Neural crest cell (in vitro differentiated cells): ENCODE results near the gene SCP2. TPM values are rescaled to one million over a fixed set of nuclear protein-coding genes. Genes with fewer than 3 reads are reported as not detected.
A peak's percentile ranks its signal among the peaks of the same experiment; 100 is the strongest.

ENCODE experiments used
- DNase-seq: peaks from one replicate; pipeline ENCODE4 v3.0.0; 2021; ENCODE audit warnings: low read depth, mixed read lengths, low spot score
- H3K27ac Mint-ChIP-seq: one replicate; pipeline ENCODE4 v1.8.0; 2021; ENCODE audit warnings: mild to moderate bottlenecking, mixed read lengths; ENCODE audit not compliant: unreplicated experiment
- H3K27me3 Mint-ChIP-seq: 2 replicates; pipeline ENCODE4 v1.8.0; 2021; ENCODE audit warnings: low read depth, mild to moderate bottlenecking, mixed read lengths
- H3K36me3 Mint-ChIP-seq: 2 replicates; pipeline ENCODE4 v1.8.0; 2021; ENCODE audit warnings: low read depth, mild to moderate bottlenecking, mixed read lengths
- H3K4me1 Mint-ChIP-seq: 2 replicates; pipeline ENCODE4 v1.8.0; 2021; ENCODE audit warnings: mixed read lengths
- H3K4me3 Mint-ChIP-seq: one replicate; pipeline ENCODE4 v1.8.0; 2021; ENCODE audit warnings: mild to moderate bottlenecking, mixed read lengths
- H3K9me3 Mint-ChIP-seq: 2 replicates; pipeline ENCODE4 v1.8.0; 2021; ENCODE audit warnings: mixed read lengths
- CTCF ChIP-seq: fragments of 200-600 bp; sonication (generic); conservative IDR thresholded peaks from 2 replicates; pipeline ENCODE4 v1.5.0; 2021; ENCODE audit warnings: antibody characterized with exemption, mild to moderate bottlenecking
- total RNA-seq: library from RNA; stranded (reverse); gene quantifications from 2 replicates; pipeline ENCODE4 v1.2.1, GENCODE V29; 2021

Gene SCP2
- total RNA-seq, 1 donor from 2014 or later, result 61.8 TPM

DNA sequence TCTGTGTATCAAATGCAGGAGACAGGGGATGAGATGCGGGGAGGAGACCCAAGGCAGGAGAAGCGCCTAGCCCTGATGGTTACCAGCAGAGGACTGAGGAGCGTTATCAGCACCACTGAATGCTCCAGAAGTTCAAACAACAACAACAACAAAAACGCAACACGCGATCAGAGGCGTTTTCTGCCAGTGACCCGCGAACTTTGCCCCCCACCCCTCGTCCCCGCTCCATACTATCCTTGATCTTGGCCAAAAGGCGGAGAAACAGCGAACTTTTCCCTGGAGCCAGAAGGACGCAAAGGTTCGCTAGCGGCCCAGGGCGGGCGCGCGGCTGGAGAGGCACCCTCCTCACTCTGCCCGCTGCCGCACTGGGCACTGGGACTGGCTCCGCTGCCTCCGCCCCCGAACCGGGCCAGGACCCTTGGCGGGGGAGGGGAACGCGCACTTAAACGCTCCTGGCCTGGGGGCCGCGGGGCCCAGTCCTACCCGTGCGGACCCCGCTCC lies 6.2 kb upstream of the SCP2 start:
- Mint-ChIP-seq H3K36me3 (peaks cover 5% of the 10 kb centered on the region), H3K27me3 (peaks cover 66% of the 10 kb centered on the region), H3K9me3 (peaks cover 5% of the 10 kb centered on the region), H3K4me1 (peaks cover 3% of the 10 kb centered on the region), H3K27ac (no peak overlapping the region), H3K4me3 (peak overlapping the region; percentile 61)
- TF ChIP-seq CTCF, result no peak
- DNase-seq, result no peak

DNA sequence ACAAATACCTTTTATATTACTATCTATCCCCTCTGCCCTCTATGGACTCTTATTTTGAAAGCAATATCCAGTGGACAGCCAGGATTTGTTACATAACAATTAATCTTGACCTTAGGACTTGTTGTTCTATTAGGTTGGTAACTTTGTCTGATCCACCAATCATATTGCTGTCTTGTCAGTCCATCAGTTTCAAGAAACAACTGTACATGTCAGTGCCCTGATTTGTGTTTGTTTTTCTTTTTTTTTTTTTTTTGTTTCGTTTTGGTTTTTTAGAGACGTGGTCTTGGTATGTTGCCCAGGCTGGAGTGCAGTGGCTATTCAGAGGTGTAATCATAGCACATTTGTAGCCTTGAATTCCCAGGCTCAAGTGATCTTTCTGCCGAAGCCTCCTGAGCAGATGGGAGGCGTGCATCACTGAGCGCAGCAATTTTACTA lies 1.5 kb upstream of the SCP2 start:
- peaks cover 9% of the 10 kb centered on the region for H3K4me1 Mint-ChIP-seq
- no peak overlapping the region for H3K27ac Mint-ChIP-seq
- no peak for TF ChIP-seq CTCF
- peaks cover 68% of the 10 kb centered on the region for H3K27me3 Mint-ChIP-seq
- no peaks in the 10 kb centered on the region for H3K36me3 Mint-ChIP-seq
- no peak for DNase-seq
- no peaks in the 10 kb centered on the region for H3K9me3 Mint-ChIP-seq
- peak overlapping the region; percentile 77 for H3K4me3 Mint-ChIP-seq

DNA sequence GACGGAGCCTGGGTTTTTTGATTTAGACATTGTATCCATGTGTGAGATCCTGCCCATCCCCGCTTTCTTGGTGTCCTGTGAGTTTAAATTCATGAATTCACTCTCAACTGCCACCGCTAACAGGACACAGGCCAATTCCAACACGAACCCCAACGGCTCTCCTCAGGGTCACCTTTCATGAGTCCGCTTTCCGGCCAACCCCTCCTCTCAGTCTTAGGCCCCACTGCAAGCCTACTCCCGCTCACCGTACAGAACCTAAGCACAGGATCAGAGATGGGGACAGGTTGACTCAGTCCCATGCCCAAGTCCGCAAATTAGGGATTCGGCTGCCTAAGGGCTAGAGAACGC lies 238 bp upstream of the SCP2 start:
- Mint-ChIP-seq H3K36me3 (no peaks in the 10 kb centered on the region), H3K9me3 (no peaks in the 10 kb centered on the region), H3K27me3 (peaks cover 59% of the 10 kb centered on the region), H3K27ac (no peak overlapping the region), H3K4me1 (peaks cover 9% of the 10 kb centered on the region), H3K4me3 (peak overlapping the region; percentile 86)
- no peak for TF ChIP-seq CTCF
- DNase-seq, result no peak

GRCh38 chr1:52928015-52928404 lies 934 bp downstream of the SCP2 start:
- no peaks in the 10 kb centered on the region for H3K9me3 Mint-ChIP-seq
- no peak overlapping the region for H3K27ac Mint-ChIP-seq
- H3K4me3 Mint-ChIP-seq, result peak overlapping the region; percentile 88
- no peak for DNase-seq
- H3K4me1 Mint-ChIP-seq, result peaks cover 9% of the 10 kb centered on the region
- no peak for TF ChIP-seq CTCF
- H3K36me3 Mint-ChIP-seq, result no peaks in the 10 kb centered on the region
- H3K27me3 Mint-ChIP-seq, result peaks cover 47% of the 10 kb centered on the region

GRCh38 chr1:52929019-52929418 lies 1.9 kb downstream of the SCP2 start:
- Mint-ChIP-seq H3K27me3 (peaks cover 40% of the 10 kb centered on the region), H3K4me1 (peaks cover 9% of the 10 kb centered on the region), H3K4me3 (peak overlapping the region; percentile 2), H3K36me3 (no peaks in the 10 kb centered on the region), H3K27ac (no peak overlapping the region), H3K9me3 (no peaks in the 10 kb centered on the region)
- no peak for TF ChIP-seq CTCF
- DNase-seq, result no peak
